Kasumi-1 (cell line): ENCODE measurements around the gene ERBB3.
A peak's percentile ranks its signal among the peaks of the same experiment; 100 is the strongest.

Experiments
- DNase-seq, 2 experiments: peaks; one replicate each; lab custom pipeline; 2025; lab: John Stamatoyannopoulos, UW

Gene ERBB3

GRCh38 chr12:56137853-56138571, 58.0 kb downstream of the ERBB3 start:
- DNase-seq = no peak

- no peak for DNase-seq
Measured at GRCh38 chr12:56141946-56142784, 62.2 kb downstream of the ERBB3 start.

GRCh38 chr12:56143217-56143616, 63.3 kb downstream of the ERBB3 start:
- no peak for DNase-seq

GRCh38 chr12:56143870-56144269, 63.9 kb downstream of the ERBB3 start:
- no peak for DNase-seq

GRCh38 chr12:56145217-56145616, 65.3 kb downstream of the ERBB3 start:
- no peak for DNase-seq

- no peak for DNase-seq
Measured at GRCh38 chr12:56146492-56147460, 66.8 kb downstream of the ERBB3 start.

GRCh38 chr12:56150563-56150962, 70.6 kb downstream of the ERBB3 start:
- no peak for DNase-seq

GRCh38 chr12:56151672-56152131, 71.7 kb downstream of the ERBB3 start:
- peak; percentile 52 to 62 for DNase-seq

- peak; percentile 88 to 94 for DNase-seq
Measured at GRCh38 chr12:56152132-56152755, 72.3 kb downstream of the ERBB3 start, which contains the start of gene MYL6B. Gene MYL6B, plus strand, starts transcription at chr12:56152587. Its CDS starts 1,332 bp downstream, at chr12:56153919.
